Fibroblast of the conjunctiva (primary cell): ENCODE data around the gene CLHC1.
A peak's percentile ranks its signal among the peaks of the same experiment; 100 is the strongest.
"Not testable (repeated sequence)": the region's sequence is repeated elsewhere in the genome, so short reads cannot be mapped to it uniquely, and the experiment has no call there.

Source experiments
- DNase-seq: peaks from one replicate; pipeline ENCODE4 v3.0.0-alpha.2; 2010; ENCODE audit warnings: low read depth

CLHC1 gene

DNA sequence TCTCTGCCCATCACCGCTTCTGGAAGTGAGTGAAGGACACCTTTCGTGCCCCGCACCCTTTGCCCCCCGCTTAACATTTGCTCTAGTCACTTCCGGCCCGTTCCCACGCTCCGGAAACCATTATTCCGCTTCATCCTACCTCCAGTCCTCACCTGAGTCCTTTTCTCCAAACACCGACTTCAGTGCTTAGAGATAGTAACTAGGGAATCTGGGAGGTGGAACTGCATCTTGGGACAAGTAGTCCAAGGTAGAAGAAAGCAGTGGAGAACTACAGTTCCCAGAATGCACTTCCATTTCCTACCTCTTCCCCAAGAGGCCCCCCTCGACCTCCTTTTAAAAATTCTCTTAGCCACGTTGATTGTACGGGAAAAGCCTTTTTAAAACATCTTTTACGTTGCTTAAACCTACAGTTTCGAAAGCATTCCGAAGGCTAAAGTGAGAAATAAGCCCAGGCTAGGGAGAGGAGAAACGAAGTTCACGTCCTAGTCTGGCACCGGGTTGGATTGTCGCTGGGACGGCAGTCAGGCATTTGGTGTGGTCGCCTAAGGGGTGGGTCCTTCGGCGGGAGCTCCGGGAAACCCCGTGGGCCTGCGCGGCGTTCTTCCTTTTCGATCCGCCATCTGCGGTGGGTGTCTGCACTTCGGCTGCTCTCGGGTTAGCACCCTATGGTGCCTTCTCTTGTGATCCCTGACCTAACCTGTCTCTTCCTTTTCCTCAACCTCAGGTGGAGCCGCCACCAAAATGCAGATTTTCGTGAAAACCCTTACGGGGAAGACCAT is at the start of gene CLHC1, which contains the start of gene RPS27A:
Gene CLHC1 (minus strand): TSS at position 210 of the 779 bp plus-strand sequence. CDS start 9,882 bp downstream, outside the sequence.
Gene RPS27A (plus strand): TSS at position 605 of the 779 bp plus-strand sequence. CDS start 137 bp downstream, at position 742.
- DNase-seq: peak; percentile 94

DNA sequence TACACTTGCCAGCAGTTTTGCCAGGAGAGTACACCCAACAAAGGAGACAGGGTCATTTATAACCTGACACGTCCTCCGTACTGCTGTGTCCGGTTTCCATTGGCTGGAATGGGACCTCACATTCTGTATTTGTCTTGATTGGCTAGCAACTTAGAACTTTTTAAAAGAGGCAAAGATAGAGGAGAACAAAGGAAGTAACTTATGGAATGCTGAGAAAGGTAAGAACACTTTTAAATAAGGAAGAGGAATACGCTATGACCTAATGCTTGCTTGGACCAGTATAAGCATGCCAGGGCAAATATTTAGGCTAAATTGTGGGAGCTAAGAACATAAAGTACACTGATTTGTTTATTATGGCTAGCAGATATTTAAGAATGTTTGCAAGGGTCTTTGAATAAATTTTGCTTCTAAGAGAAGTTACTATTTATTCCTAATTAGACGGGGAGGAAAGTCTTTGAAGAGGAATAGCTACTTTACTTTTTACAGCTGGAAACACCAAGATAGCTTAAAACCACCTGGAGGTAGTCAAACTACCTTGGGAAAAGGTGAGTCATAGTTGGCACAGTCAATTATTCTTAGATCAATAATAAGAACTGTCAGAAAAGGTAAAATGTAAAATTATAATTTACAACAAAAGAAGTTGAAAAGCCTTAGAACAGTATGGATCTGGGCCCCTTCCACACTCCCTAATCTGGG is 48.9 kb upstream of the CLHC1 start:
- not testable (repeated sequence) for DNase-seq

DNA sequence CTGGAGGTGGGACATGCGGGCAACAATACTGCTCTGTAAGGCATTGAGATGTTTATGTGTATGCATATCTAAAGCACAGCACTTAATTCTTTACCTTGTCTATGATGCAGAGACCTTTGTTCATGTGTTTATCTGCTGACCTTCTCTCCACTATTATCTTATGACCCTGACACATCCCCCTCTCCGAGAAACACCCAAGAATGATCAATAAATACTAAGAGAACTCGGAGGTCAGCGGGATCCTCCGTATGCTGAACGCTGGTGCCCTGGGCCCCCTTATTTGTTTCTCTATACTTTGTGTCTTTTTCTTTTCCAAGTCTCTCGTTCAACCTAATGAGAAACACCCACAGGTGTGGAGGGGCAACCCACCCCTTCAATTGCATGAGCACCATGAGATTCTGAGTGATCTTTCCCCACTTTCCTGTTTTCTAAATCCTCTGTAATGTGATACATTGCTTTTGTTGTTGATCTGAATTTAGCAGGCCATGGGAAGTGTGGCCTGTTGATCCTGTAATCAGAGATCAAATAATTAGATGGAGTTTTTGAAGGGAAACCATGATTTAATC is 47.8 kb upstream of the CLHC1 start:
- not testable (repeated sequence) for DNase-seq

DNA sequence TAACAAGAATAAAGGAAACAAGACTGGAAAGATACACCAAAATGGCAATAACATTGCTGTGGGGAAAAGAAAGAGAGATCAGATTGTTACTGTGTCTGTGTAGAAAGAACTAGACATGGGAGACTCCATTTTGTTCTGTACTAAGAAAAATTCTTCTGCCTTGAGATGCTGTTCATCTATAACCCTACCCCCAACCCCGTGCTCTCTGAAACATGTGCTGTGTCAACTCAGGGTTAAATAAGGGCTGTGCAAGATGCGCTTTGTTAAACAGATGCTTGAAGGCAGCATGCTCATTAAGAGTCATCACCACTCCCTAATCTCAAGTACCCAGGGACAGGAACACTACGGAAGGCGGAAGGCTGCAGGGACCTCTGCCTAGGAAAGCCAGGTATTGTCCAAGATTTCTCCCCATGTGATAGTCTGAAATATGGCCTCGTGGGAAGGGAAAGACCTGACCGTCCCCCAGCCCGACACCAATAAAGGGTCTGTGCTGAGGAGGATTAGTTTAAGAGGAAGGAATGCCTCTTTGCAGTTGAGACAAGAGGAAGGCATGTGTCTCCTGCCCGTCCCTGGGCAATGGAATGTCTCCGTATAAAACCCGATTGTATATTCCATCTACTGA is 47.2 kb upstream of the CLHC1 start:
- DNase-seq: not testable (repeated sequence)

DNA sequence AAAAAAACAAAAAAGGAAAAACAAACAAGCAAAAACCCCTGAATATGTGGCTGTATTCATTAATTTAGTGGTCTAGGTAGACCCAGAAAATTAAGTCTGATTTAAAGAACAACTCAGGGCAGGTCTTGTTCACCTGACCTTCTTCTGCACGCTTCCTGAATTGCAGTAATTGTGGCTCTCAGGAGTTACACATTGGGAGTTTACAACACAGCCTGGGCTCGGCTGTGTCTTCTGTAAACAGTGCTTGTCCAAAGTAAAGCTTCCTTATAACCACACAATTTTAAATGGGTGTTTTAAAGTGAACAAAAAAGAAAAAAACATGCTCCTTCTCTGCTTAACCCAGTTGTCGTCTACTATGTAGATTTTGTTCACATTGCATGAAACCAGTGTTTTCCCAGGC is 45.2 kb upstream of the CLHC1 start:
- DNase-seq: no peak

DNA sequence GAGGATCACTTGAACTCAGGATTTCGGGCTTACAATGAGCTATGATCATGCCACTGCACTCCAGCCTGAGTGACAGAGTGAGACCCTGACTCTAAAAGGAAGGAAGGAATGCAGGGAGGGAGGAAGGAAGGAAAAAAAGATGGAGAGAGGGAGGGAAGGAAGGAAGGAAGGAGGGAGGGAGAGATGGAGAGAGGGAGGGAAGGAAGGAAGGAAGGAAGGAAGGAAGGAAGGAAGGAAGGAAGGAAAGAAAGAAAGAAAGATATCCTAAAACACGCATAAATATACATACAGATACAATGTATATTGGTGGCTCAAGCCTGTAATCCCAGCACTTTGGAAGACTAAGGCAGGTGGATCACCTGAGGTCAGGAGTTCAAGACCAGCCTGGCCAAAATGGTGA is 42.3 kb upstream of the CLHC1 start:
- not testable (repeated sequence) for DNase-seq

DNA sequence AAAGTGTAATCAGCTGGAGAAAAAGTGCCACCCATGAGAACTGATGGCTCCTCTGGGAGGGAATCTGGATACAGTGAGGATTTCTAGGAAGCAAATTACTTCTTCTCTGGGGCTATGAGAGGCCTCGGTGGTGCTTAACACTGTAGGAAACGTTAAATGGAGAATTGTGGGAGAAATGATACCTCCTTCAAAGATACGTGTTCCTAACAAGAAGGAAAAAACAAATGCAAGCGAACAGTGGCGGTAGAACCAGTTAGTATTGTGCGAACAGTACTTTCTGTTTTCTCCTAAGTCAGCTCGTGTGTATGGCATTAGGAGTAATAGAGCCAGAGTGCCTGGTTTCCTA is 37.5 kb upstream of the CLHC1 start:
- no peak for DNase-seq

DNA sequence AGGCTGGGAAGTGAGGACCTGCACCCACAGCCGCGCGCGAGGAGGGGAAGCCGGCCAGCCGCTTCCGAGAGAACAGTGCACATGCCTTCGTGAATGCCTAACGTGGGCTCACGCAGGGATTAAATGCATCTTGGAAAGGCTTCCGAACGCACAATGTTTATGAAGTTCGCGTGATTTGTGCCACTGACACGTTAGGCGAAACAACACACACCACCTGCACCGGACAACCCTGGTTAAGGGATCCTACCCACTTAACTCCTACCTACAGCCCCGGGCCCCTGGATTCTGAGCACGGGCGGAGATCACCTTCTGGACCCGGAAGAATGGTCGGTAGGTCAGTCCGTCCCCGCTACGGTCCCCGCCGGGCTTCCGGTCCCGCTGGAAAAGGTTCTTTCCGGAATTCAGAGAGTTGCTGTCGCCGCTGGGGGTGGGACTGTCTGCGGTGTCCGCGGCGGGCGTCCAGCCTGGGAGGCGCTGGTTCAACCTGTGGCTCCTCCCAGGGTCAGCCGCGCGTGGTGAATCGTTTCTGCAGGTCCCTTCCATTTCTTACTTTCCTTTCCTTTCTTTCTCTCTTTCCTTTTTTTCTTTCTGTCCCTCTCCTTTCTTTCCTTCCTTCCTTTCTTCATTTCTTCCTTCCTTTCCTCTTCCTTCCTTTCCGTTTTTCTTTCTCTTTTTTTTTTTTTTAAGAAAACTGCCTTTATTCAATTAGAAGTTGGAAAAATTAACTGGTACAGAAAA is 37.0 kb upstream of the CLHC1 start, which contains the start of gene MTIF2:
Gene MTIF2 (minus strand): TSS at position 325 of the 738 bp plus-strand sequence. CDS start 5,373 bp downstream, outside the sequence.
- peak; percentile 85 for DNase-seq

DNA sequence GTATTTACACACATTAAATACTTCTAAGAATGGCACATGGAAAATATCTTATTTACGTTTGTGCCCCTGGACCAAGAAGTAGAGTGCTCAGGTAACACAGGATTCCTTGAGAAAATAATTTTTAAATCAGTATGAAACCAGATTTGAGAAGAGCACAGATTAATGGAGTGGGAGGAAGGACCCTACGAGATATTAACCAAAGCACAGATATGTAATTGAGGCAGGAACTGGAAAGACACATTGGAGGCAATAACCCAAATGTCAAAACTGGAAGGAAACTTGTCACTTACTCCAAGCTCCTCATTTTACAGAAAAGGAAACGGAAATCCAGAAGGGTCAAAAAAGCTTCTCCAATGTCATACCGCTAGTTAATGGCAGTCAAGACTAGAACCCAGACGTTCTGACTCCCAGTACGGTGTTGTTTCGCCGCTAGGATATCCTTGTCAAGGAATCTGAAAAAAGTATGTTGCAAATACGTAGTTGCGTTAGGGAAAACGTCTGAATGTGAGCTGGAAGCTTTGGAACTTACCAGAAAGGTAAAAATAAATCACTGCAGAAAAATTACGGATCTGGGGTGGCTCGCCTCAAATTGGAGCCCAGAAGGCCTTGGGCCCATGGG is 36.3 kb upstream of the CLHC1 start:
- no peak for DNase-seq

DNA sequence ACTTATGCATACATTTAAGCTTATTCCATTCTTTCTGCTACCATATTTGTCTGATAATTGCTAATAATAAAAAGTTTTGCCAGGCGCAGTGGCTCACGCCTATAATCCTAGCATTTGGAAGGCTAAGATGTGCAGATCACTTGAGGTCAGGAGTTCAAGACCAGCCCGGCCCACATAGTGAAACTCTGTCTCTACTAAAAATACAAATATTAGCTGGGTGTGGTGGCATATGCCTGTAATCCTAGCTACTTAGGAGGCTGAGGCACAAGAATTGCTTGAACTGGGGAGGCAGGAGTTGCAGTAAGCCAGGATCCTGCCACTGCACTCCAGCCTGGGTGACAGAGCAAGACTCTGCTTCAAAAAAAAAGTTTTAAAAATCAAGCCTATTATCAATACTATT is 27.5 kb upstream of the CLHC1 start:
- not testable (repeated sequence) for DNase-seq

DNA sequence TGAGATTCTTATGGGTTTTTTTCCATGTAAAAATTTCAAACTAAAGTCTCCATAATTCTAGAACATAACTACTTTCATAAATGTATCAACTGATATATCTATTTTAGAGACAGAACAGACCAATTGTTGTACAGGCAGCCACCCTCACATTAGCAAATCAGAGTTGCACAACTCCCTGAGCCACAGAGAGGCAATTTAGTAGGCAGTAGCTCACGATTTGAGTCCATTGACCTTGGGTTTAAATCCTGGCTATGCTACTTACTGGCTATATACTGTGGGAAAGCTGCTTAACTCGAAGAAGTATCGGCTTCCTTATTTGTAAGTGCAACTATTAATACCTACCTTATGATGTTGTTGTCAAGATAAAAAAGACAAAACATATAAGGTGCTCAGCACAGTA is 20.7 kb upstream of the CLHC1 start:
- no peak for DNase-seq

DNA sequence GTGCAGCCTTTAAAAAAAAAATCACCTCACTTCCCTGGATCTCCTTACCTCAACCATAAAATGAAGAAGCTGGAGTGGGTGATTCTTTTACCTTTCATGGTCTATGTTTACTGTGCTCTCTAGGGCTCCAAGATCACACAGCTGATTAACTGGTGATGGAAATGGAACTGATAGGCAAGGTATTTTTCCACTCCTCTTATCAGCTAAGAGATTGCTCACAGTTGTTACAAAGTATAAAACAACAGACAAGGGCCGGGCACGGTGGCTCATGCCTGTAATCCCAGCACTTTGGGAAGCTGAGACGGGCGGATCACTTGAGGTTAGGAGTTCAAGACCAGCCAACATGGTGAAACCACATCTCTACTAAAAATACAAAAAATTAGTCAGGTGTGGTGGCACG is 14.9 kb upstream of the CLHC1 start:
- no peak for DNase-seq

DNA sequence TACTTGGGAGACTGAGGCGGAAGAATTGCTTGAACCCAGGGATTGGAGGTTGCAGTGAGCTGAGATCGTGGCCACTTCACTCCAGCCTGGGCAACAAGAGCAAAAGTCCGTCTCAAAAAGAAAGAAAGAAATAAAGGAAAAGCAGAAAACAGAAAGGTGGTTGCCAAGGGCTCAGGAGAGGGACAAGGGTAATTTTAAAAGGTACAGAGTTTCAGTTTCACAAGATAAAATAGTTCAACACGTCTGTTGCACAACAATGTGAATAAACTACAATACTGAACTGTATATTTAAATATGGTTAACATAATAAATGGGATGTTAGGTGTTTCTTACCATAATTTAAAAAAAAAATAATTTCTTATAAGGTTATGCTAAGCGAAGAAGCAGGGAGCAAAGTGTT is 13.3 kb upstream of the CLHC1 start:
- DNase-seq: no peak

DNA sequence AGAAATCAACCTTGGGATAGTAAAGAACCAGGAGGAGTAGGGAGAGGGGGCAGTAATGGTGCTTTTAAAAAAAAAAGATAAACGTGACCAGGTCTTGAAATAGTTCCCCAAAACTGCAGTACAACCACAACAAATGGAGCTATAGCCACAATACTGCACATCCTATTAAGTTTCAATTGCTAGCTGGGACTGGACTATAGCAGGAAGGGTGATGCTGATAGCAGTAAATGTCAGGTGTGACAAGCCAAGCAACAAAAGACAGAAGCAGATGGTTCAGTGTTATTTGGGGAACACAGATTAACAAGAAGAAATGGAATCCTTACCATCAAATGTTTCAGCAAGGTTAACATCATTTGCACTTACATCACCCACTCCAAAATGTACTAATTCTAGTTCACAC is 10.5 kb upstream of the CLHC1 start:
- no peak for DNase-seq

DNA sequence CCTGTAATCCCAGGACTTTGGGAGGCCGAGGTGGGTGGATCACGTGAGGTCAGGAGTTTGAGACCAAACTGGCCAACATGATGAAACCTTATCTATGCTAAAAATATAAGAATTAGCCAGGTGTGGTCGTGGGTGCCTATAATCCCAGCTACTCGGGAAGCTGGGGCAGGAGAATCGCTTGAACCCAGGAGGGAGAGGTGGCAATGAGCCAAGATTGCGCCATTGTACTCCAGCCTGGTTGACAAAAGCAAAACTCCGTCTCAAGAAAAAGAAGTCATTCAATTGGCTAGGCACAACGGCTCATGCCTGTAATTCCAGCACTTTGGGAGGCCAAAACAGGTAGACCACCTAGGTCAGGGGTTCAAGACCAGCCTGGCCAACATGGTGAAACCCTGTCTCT is 9.5 kb upstream of the CLHC1 start:
- not testable (repeated sequence) for DNase-seq

DNA sequence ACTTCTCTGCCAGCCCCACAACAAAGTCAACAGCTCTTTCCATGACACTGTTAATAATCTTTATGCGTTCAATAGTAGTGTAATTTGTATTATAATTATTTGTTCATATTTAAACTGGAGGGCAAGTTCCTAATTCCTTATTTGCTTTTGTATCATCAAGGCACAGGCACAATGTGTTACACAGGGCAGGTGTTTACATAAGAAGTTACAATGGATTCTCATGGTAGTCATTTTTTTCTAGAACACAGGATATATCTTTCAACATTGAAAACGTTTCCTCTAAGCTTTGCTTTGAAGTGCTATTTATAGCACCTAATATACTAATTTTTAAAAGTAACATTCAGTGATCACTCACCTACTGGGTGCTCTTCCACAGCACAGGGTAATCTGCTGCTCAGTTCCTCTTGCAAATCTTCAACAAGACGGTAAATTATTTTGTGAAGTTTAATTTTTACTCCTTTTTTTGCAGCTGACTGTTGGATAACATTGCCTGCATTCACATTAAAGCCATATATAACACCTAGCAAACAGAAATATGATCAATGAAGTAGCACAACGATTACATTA is 7.6 kb upstream of the CLHC1 start:
- no peak for DNase-seq

DNA sequence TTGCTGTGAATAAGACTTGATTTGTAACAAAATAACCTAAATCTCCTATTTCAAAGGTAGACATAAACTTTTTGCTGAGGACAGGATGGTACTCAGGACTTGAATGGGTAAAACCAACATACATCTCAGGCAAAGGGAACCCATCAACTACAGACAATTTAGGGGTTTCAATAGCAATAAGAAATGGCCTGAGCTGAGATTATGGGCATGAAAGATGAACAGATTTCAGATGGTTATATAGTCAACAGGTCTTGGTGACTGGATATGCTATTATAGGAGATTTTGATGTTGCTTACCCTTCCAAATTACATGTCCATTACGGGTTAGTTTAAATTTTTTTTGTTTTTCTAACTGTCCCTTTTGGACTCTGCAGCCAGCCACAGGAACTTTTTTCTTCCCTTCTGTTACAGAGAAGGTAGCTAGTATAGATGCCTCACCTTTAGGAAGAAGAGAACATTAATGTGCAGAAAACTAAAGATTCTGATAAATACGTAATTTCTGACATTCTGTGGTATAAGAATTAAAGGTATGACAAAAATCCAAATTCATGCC is 5.0 kb upstream of the CLHC1 start:
- no peak for DNase-seq

DNA sequence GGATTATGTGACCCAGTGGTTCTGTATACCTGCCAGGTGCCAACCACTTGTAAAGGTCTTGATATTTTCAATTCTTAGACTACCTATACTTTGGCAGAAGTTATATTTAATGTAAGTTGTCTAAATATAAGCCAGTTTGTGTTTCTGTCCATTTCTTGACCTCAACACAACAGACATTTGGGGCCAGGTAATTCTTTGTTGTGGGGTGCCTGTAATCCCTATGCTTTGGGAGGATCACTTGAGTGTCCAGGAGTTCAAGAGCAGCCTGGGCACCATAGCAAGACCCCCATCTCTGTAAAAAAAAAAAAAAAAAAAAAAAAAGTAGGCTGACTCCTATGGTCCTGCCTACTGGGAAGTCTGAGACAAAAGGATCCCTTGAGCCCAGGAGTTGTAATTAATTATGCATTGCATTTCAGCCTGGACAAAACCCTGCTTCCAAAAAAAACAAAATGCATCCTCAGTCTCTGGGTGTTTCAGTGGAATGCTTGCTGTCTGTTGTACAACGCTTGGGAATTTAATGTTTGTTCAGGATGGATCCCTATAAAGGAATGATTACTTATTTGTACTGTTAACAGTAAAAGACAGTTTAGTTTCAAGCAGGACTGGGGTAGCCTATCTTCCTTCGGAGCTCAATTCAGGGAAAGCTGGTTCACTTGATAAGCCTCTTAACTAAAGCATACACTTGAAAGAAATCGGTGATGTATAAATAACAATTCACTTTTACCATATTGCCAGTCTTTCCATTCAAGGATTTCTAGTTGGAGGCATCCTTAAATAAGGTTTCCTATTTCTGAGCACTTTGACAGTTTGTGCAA is 3.8 kb upstream of the CLHC1 start:
- no peak for DNase-seq

DNA sequence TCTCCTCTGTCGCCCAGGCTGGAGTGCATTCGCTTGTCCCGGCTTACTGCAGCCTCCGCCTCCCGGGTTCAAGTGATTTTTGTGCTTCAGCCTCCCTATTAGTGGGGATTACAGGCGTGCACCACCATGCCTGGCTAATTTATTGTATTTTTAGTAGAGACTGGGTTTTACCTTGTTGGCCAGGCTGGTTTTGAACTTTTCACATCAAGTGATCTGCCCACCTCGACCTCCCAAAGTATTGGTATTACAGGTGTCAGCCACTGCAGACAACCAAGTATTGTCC is 1.5 kb upstream of the CLHC1 start:
- DNase-seq: no peak
